Panc1 (cell line): Measurements from ENCODE around the gene RNASEH1.

Source experiments
- CTCF ChIP-seq: fragments of 450-650 bp; IDR thresholded peaks from 2 replicates; pipeline ENCODE4 v1.5.1; 2017; ENCODE audit warnings: mild to moderate bottlenecking
- POLR2AphosphoS5 ChIP-seq: IDR thresholded peaks from 2 replicates; pipeline ENCODE4 v1.6.1; 2012; ENCODE audit warnings: mild to moderate bottlenecking, low read depth, low read length, moderate library complexity
- REST ChIP-seq, 2 experiments: IDR thresholded peaks; 2 replicates each; pipeline ENCODE4 v1.6.1; 2011 to 2012; ENCODE audit warnings: low read depth in 2 of 2, control low read depth in 1 of 2, low read length in 1 of 2, mild to moderate bottlenecking in 1 of 2, moderate library complexity in 1 of 2; ENCODE audit not compliant: insufficient read depth in 1 of 2
- SIN3A ChIP-seq: IDR thresholded peaks from 2 replicates; pipeline ENCODE4 v1.6.1; 2012; ENCODE audit warnings: low read depth, mild to moderate bottlenecking, low read length, moderate library complexity, borderline replicate concordance; ENCODE audit not compliant: insufficient read depth
- TCF7L2 ChIP-seq: IDR thresholded peaks from 2 replicates; pipeline ENCODE4 v1.6.1; 2011; ENCODE audit warnings: mild to moderate bottlenecking, low read depth, low read length, inconsistent platforms

GRCh38 chr2:3539836-3540235, 18.3 kb downstream of the RNASEH1 start:
- TF ChIP-seq TCF7L2 (no peak), CTCF (no peak), POLR2AphosphoS5 (no peak), SIN3A (no peak), REST (IDR thresholded peaks at IDR 0.05; ENCODE audit: insufficient read depth in 1 of 2, low read depth in 2 of 2, low read length in 1 of 2) (no peak)
